ENCODE measurements around the gene EAF1.
A peak's percentile ranks its signal among the peaks of the same experiment; 100 is the strongest.
"Not testable (repeated sequence)": the region's sequence is repeated elsewhere in the genome, so short reads cannot be mapped to it uniquely, and the experiment has no call there.

EAF1 gene

DNA sequence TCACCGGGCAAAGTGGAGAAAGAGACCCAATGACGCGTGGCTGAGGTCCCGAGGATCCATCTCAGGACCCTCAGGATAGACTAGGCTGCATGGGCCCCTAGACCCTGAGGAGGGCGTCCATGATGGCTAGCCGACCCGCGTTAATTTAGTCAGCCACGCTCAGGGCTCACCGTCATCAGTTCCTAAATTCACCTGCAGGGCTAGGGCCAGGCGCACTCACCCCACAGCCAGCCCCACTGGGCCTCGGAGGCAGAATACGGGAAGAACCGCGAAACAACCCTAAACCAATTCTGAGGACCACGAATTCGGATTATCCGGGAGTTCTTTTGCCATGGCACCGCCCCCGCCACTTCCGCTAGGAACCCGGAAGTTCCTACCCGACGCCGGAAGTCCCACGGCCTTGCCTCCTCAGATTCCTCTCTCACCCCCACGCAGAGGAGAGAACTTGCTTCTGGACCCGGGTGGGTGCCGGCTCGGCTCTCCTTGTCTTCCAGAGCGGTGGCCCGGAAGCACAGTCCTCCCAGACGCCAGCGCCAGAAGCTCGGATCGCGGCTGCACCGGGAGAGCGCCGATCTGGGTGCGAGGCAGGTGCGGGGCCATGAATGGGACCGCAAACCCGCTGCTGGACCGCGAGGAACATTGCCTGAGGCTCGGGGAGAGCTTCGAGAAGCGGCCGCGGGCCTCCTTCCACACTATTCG is at the start of gene EAF1, which contains the start of gene METTL6:
Gene EAF1 (plus strand): TSS at position 417 of the 699 bp plus-strand sequence. CDS start 182 bp downstream, at position 599.
Gene METTL6 (minus strand): TSS at position 363 of the 699 bp plus-strand sequence. CDS start 1,033 bp downstream, outside the sequence.
- Mint-ChIP-seq H3K4me1 (peaks cover 45% of the 10 kb centered on the region), H3K9me3 (no peaks in the 10 kb centered on the region), H3K27ac (peak within 1 kb of the TSS; percentile 89), H3K36me3 (ENCODE audit: low read depth) (peaks cover 30% of the 10 kb centered on the region), H3K4me3 (peak within 1 kb of the TSS; percentile 100), H3K27me3 (ENCODE audit: low read depth, poor library complexity) (no peaks in the 10 kb centered on the region)
- DNase-seq = peak; percentile 81
- TF ChIP-seq, protein P1, sequence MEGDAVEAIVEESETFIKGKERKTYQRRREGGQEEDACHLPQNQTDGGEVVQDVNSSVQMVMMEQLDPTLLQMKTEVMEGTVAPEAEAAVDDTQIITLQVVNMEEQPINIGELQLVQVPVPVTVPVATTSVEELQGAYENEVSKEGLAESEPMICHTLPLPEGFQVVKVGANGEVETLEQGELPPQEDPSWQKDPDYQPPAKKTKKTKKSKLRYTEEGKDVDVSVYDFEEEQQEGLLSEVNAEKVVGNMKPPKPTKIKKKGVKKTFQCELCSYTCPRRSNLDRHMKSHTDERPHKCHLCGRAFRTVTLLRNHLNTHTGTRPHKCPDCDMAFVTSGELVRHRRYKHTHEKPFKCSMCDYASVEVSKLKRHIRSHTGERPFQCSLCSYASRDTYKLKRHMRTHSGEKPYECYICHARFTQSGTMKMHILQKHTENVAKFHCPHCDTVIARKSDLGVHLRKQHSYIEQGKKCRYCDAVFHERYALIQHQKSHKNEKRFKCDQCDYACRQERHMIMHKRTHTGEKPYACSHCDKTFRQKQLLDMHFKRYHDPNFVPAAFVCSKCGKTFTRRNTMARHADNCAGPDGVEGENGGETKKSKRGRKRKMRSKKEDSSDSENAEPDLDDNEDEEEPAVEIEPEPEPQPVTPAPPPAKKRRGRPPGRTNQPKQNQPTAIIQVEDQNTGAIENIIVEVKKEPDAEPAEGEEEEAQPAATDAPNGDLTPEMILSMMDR (IDR thresholded peaks at IDR 0.05) = no peak

DNA sequence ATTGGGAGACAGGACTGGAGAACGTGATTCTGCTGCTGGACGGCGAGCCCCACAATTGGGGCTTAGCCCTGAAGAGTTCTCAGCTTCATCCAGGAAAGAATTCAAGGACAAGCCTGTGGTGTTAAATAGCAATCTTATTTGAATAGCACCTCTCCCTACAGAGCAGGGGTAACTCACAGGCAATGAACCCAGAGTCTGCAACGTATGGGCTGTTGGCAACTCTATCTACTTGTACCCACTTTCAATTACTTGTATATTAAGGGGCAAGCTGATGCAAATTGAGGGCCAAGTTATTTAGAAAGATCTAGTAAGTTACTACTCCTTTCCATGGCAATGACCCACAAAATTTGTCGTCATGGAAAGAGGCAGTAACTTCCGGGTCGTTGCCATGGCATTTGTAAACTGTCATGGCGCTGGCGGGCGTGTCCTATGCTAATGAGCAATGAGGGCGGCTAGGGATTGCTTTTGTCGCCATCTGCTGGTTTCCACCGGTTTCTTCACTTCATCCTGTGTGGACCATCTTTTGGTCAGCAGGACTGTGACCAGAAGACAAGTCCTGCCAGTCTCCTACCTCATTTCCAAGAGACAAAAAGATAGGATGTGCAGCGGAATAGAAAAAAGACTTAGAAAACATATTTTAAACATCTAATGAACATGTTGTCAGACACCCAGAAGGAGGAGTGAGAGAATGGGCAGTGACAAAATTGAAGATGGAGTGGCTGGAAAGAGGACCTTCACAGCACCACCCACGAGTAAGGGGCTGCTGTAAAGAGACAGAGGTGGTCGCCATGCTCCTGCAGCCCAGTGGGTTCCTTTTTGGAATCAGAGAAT is 49.2 kb upstream of the EAF1 start:
- Mint-ChIP-seq H3K36me3 (ENCODE audit: low read depth) (no peaks in the 10 kb centered on the region), H3K4me1 (no peaks in the 10 kb centered on the region), H3K4me3 (peak overlapping the region; percentile 47), H3K9me3 (no peaks in the 10 kb centered on the region), H3K27ac (no peak overlapping the region), H3K27me3 (ENCODE audit: low read depth, poor library complexity) (peaks cover 6% of the 10 kb centered on the region)
- peak; percentile 88 for DNase-seq
- TF ChIP-seq, protein P1 (IDR thresholded peaks at IDR 0.05) = peak; percentile 92

DNA sequence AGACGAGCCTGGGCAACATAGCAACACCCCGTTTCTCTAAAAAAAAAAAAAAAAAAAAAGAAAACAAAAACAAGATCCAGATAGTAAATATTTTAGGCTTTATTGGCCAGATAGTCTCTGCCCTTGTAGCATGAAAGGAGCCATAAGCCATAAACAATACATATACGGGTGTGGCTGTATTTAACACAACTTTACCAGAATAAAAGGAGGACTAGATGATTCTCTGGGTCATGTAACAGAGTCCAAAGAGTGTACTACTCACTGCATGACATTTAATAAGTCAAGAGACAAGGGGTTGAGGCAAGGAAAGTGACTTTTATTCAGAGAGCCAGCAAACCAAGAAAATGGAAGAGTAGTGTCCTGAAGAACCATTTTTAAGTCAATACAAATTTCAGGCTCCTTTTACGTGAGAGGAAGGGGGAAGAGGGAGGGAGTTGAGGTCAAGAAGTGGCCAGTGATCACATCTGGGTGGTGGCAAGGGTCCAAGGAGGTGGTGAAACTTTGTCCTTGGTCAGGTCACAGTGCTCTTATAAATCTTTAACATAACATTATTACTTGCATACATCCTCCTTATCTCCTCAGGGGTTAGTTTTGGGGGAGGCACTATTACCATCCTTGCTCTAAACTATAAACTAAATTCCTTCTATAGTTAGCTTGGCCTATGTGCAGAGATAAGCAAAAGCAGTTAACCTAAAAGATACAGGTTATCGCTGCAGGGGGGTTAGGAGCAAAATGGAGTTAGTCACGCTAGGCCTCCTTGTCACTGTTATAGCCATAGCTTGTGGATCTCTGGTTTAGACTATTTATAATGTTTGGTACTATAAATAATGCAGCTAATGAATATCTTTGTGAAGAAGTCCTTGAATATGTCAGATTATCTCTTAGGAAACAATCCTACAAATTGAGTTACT is 46.2 kb upstream of the EAF1 start:
- no peak overlapping the region for H3K27ac Mint-ChIP-seq
- TF ChIP-seq, protein P1 (IDR thresholded peaks at IDR 0.05) = no peak
- H3K4me1 Mint-ChIP-seq = no peaks in the 10 kb centered on the region
- peaks cover 6% of the 10 kb centered on the region for H3K36me3 Mint-ChIP-seq (ENCODE audit: low read depth)
- H3K4me3 Mint-ChIP-seq = no peak overlapping the region
- no peak for DNase-seq
- H3K27me3 Mint-ChIP-seq (ENCODE audit: low read depth, poor library complexity) = peaks cover 16% of the 10 kb centered on the region
- H3K9me3 Mint-ChIP-seq = peaks cover 8% of the 10 kb centered on the region

DNA sequence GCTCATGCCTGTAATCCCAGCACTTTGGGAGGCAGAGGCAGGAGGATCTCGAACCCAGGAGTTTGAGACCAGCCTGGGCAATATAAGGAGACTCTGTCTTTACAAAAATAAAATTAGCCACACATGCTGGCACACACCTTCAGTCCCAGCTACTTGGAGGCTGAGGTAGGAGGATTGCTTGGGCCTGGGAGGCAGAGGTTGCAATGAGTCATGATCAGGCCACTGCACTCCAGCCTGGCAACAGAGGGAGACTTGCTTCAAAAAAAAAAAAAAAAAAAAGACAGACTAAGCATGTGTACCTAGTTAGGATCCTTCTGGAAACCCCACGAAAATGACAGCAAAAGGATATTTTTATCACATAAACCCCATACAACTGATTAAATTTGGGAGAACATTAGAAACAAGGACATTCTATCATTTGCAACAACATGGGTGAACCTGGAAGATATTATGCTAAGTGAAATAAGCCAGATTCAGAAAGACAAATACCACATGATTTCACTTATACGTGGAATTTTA is 44.9 kb upstream of the EAF1 start:
- H3K4me3 Mint-ChIP-seq = no peak overlapping the region
- no peak overlapping the region for H3K27ac Mint-ChIP-seq
- peaks cover 20% of the 10 kb centered on the region for H3K9me3 Mint-ChIP-seq
- DNase-seq = no peak
- peaks cover 2% of the 10 kb centered on the region for H3K4me1 Mint-ChIP-seq
- H3K36me3 Mint-ChIP-seq (ENCODE audit: low read depth) = peaks cover 15% of the 10 kb centered on the region
- H3K27me3 Mint-ChIP-seq (ENCODE audit: low read depth, poor library complexity) = peaks cover 18% of the 10 kb centered on the region
- TF ChIP-seq, protein P1 (IDR thresholded peaks at IDR 0.05) = no peak

DNA sequence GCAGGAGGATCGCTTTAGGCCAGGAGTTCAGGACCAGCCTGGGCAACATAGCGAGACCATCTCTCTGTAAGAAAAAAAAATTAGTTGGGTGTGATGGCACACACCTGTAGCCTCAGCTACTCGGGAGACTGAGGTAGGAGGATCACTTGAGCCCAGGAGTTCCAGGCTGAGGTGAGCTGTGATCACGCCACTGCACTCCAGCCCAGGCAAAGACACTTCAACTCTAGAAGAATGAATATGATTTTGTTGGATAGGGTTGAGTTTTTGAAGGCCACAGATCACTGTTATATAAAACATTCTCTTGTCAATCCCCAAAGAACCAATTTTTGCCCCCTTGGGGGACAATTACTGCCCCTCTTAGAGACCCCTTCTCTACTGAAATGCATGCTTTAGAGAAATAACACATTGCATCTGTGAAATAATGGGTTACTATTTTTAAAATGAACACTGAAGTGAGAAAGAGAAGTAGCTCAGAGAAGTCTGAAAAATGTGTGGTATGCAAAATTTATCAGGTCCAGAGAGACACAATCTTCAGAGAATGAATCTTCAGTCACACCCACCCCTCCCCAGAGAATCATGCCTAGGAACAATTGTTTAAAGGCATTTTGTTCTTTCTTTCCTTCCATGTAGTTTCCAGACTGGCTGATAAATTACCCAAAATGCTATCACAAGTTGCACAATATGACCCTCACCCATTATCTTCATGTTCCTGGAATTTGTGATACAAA is 42.7 kb upstream of the EAF1 start:
- Mint-ChIP-seq H3K36me3 (ENCODE audit: low read depth) (peaks cover 19% of the 10 kb centered on the region), H3K27ac (no peak overlapping the region), H3K27me3 (ENCODE audit: low read depth, poor library complexity) (peaks cover 15% of the 10 kb centered on the region), H3K4me1 (peaks cover 5% of the 10 kb centered on the region), H3K4me3 (no peak overlapping the region), H3K9me3 (peaks cover 31% of the 10 kb centered on the region)
- TF ChIP-seq, protein P1 (IDR thresholded peaks at IDR 0.05) = no peak
- no peak for DNase-seq

DNA sequence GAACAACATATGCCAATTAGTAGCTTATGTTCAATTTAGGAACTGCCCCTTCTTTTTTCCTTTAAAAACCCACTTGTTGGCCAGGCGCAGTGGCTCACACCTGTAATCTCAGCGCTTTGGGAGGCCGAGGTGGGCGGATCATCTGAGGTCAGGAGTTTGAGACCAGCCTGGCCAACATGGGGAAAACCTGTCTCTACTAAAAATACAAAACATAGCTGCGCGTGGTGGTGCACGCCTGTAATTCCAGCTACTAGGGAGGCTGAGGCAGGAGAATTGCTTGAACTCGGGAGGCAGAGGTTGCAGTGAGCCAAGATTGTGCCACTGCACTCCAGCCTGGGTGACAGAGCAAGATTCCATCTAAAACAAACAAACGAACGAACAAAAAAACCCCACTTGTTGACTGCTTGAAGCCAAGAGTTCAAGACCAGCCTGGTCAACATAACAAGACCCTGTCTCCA is 42.1 kb upstream of the EAF1 start:
- peaks cover 19% of the 10 kb centered on the region for H3K36me3 Mint-ChIP-seq (ENCODE audit: low read depth)
- not testable (repeated sequence) for H3K27ac Mint-ChIP-seq, H3K4me1 Mint-ChIP-seq

More for the DNA sequence above, 42.1 kb upstream of the EAF1 start:
- H3K9me3 Mint-ChIP-seq = peaks cover 34% of the 10 kb centered on the region
- peaks cover 12% of the 10 kb centered on the region for H3K27me3 Mint-ChIP-seq (ENCODE audit: low read depth, poor library complexity)
- not testable (repeated sequence) for H3K4me3 Mint-ChIP-seq, DNase-seq
